Jurkat, Clone E6-1 (cell line): ENCODE measurements around the gene RTRAF. TPM values are rescaled to one million over a fixed set of nuclear protein-coding genes. Genes with fewer than 3 reads are reported as not detected.
A peak's percentile ranks its signal among the peaks of the same experiment; 100 is the strongest.

Experiments used
- DNase-seq: peaks from one replicate; pipeline ENCODE4 v3.0.0-alpha.2; 2011; ENCODE audit warnings: low read depth, low spot score
- H3K4me3 ChIP-seq: 2 replicates; pipeline ENCODE4 v1.5.1; 2011; ENCODE audit warnings: mild to moderate bottlenecking, low read length, control low read depth, moderate library complexity
- polyA plus RNA-seq: library from polyadenylated mRNA; unstranded; fragments of >200 nt; gene quantifications from one replicate; pipeline ENCODE4 v1.2.1, GENCODE V29; 2012; ENCODE audit warnings: missing spikeins; ENCODE audit not compliant: insufficient read length, insufficient read depth

The RTRAF gene
- 500 TPM for polyA plus RNA-seq

- peak; percentile 91 for DNase-seq
Observed at GRCh38 chr14:51989293-51990234, at the start of gene RTRAF. TSS of gene RTRAF (plus strand) at chr14:51989546. CDS start at chr14:51989640, 94 bp downstream.

DNA sequence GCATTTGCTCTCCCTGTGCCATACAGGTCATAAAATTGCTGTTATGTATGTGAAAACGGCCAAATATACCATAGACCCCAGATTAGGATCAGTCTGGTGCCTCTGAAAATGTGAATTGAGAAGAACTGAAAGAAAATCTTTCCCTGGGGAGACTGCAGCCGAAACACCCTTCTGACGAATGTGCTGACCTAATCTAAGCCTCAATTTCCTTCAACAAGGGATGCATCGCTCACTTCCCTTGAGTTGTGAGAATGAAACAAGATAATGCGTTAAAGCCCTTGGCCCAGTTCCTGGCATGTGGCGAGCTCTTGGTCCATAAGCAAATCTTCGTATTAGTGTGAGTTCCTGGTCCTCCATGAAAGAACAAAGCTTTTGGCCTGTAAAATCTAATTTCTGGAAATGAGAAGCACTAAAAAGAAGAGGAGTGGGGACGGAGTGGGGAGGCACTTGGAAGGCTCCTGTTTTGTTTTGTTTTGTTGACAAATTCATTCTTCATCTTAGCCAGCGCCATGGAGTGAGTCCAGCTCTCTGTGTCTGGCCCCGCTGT is 49.5 kb upstream of the RTRAF start:
- H3K4me3 ChIP-seq, result no peak overlapping the region
- no peak for DNase-seq

More at GRCh38 chr14:51989293-51990234, at the start of gene RTRAF:
- peak within 1 kb of the TSS; percentile 90 for H3K4me3 ChIP-seq

DNA sequence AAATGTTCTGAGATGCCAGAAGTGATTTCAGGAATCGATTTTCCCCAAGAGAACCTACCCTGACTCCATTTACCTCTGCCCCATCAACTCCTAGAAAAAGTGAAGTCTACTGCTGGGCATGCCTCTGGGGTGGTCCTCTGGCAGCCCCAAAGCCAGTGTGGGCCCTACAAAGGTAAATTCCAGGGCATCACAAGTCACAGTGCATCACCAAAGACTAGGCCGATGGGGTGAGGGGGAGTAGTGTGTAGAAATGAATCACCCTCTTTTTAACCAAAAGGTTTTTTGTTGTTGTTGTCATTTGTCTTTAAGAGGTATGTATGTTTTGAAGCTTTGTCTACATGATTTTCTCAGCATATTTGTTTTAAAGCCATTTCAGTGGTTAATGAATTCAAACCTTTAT is 46.4 kb upstream of the RTRAF start:
- no peak for DNase-seq
- H3K4me3 ChIP-seq, result no peak overlapping the region

DNA sequence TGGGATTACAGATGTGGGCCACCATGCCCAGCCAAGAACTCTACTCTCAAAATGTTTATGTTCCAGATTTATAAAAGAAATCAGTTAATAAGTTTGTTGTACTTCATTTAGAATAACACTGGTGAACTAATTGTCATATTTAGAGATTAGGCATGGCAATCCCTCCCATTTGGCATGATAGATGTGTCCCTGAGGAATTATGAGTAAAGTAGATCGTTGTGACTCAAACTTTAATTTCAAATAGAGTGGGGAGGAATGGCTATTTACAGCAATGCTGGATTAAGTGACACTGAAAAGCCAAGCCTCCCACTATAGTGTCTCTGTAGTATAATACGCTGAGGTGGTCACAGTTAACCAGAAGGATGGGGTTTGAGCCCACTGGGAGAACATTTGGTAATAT is 39.3 kb upstream of the RTRAF start:
- H3K4me3 ChIP-seq, result no peak overlapping the region
- no peak for DNase-seq

GRCh38 chr14:51951656-51952055 is 37.7 kb upstream of the RTRAF start:
- no peak for DNase-seq
- H3K4me3 ChIP-seq, result no peak overlapping the region

DNA sequence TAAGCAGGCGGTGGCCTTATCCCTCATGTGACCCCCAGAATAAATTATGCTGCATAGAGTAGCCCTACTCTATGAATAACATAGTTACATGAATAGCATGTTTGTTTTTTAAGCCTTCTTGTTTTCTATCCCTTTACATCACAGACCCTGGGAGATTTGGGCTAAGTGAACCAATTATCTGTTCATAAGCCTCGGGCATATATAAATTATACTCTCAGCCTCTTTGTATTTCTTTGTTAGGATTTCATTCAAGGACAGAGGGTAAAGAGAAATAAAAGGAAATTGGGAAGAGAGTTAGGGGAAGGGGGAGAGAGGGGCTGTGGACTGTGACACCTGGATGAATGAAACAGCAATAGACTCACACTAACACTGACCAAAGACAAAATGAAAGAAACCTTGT is 35.3 kb upstream of the RTRAF start:
- DNase-seq, result no peak
- no peak overlapping the region for H3K4me3 ChIP-seq

GRCh38 chr14:51954657-51955056 is 34.7 kb upstream of the RTRAF start:
- DNase-seq, result no peak

GRCh38 chr14:51957950-51958349 is 31.4 kb upstream of the RTRAF start:
- no peak for DNase-seq
- H3K4me3 ChIP-seq, result no peak overlapping the region

More at GRCh38 chr14:51954657-51955056, 34.7 kb upstream of the RTRAF start:
- no peak overlapping the region for H3K4me3 ChIP-seq

- DNase-seq, result no peak
- H3K4me3 ChIP-seq, result no peak overlapping the region
Observed at GRCh38 chr14:51959928-51960327, 29.4 kb upstream of the RTRAF start.

DNA sequence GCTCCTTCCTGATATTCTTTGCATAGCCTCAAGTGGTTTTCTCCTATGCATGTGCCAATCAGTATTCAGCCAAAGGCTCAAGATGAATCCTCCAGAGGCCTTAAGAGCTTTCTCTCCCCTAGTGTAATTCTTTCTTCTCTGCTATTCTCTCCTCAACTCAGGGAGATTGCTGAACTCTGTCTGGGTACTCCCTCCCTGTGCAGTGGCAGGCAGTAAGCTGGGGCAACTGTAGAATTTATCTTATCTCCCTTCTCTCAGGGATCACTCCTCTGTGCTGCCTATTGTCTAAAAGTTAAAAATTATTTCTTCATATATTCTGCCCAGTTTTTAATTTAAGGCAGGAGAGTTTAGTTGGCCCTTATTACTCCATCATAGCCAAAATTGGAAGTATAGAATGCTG is 28.5 kb upstream of the RTRAF start:
- DNase-seq, result no peak
- no peak overlapping the region for H3K4me3 ChIP-seq

GRCh38 chr14:51962711-51963110 is 26.6 kb upstream of the RTRAF start:
- no peak for DNase-seq
- no peak overlapping the region for H3K4me3 ChIP-seq

- no peak for DNase-seq
- H3K4me3 ChIP-seq, result no peak overlapping the region
Observed at GRCh38 chr14:51963286-51963685, 26.1 kb upstream of the RTRAF start.

- DNase-seq, result no peak
- no peak overlapping the region for H3K4me3 ChIP-seq
Observed at GRCh38 chr14:51967521-51967920, 21.8 kb upstream of the RTRAF start.

- no peak for DNase-seq
- no peak overlapping the region for H3K4me3 ChIP-seq
Observed at GRCh38 chr14:51969852-51970540, 19.4 kb upstream of the RTRAF start.

DNA sequence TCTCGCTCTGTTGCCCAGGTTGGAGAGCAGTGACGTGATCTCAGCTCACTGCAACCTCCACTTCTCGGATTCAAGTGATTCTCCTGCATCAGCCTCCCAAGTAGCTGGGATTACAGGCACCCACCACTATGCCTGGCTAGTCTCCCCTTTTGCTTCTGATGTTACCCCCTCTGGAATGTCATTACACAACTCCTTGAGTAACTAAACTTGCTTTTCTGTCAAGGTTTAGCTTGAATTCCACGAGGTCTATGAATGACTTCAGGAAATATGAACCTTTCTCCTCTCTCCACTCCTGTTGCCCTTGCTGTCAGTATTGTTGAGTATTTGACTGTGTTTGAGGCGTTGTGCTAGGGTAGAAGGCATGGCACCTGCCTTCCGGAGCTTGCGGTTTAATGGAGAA is 16.8 kb upstream of the RTRAF start:
- no peak for DNase-seq
- H3K4me3 ChIP-seq, result no peak overlapping the region

DNA sequence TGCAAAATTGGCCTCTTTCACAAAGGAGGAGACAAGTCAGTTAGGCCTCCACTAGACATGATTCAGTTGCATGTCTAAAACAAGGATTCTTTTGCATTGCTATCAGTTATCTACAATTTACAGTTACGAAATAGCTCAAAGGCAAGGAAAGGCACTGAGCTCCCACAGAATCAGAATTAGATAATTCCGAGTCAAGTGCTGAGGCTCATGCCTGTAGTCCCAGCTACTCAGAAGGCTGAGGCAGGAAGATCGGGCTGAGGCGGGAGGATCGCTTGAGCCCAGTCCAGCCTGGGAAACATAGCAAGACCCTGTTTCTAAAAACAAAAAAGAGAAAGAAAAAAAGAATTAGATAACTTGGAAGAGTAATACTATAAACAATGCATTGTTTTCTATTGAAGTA is 12.3 kb upstream of the RTRAF start:
- no peak for DNase-seq
- H3K4me3 ChIP-seq, result no peak overlapping the region

GRCh38 chr14:51978681-51979085 is 10.7 kb upstream of the RTRAF start:
- H3K4me3 ChIP-seq, result no peak overlapping the region
- DNase-seq, result no peak

DNA sequence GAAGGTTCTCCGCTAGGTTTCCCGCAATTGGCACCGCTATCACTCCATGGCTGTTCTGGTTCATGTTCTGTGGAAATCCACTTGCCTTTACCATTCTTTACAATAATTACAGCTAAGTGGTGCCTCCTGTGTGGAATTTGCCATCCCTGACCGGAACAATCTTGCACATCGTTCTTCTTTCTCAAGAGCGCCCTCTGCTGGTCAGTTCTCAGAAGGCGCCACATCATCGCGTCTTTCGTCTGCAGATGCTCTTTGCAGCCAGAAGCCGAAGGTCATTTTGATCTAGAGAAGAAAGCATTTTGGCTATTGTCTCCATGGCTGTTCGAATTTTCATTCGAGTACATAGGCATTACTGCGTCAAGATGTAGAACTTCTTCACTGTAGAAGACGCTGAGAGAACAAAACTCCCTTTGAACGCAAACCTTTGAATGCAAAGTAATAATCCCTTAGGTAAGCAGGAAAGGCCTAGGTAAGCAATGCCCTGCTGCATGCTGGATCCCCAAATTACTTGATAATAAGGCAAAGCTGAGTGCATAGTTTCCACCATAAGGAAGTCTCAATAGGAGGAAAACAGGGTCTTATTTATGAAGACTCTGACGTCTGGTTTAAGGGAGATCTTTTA is 10.1 kb upstream of the RTRAF start:
- no peak overlapping the region for H3K4me3 ChIP-seq
- peak; percentile 66 for DNase-seq

GRCh38 chr14:51981218-51981854 is 8.0 kb upstream of the RTRAF start:
- no peak overlapping the region for H3K4me3 ChIP-seq
- DNase-seq, result no peak
